NCI-H2196 treated with DMSO at 0.1 percent for 48 hours (cell line): Measurements from ENCODE around the gene APOL2.
"Not testable (repeated sequence)": the region's sequence is repeated elsewhere in the genome, so short reads cannot be mapped to it uniquely, and the experiment has no call there.

Experiments used
- DNase-seq: peaks from one replicate; lab custom pipeline; 2025; ENCODE audit not compliant: unreplicated experiment; lab: John Stamatoyannopoulos, UW

Gene APOL2

DNA sequence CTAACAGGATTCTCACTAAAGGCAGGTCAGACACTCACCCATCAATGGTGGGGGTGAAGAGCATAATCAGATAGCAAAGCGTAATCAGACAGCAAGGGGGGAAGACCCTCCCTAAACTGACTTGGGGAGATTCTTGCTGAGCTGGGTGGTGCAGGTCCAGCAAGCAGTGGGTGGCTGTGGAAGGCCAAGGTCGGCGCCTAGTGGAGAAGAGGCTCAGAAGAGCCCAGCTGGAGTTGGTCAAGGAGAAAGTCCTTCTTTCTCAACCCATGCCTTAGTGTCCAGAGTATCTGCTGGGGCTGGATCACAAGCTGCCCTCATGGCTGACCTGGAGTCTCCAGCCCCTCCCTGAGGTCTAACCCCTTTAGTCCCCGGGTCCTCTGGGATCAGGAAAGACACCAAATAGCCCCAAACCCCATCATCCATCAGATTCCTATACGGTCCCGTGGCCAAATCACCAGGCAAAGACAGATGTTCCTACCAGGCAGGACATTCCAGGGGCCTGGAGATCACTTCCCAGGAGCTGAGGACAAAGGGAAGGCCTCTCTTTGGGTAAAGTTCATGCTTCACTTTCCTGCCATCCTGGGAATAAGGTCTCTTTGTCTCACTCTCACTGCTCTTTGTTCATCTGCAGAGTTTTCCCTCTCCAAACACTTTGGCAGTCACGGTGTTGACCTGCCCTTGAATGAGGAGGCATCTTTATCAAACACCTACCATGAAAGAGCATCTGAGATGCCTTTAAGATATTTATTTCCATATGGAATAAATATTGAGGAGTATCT lies 24.7 kb upstream of the APOL2 start:
- DNase-seq = not testable (repeated sequence)

DNA sequence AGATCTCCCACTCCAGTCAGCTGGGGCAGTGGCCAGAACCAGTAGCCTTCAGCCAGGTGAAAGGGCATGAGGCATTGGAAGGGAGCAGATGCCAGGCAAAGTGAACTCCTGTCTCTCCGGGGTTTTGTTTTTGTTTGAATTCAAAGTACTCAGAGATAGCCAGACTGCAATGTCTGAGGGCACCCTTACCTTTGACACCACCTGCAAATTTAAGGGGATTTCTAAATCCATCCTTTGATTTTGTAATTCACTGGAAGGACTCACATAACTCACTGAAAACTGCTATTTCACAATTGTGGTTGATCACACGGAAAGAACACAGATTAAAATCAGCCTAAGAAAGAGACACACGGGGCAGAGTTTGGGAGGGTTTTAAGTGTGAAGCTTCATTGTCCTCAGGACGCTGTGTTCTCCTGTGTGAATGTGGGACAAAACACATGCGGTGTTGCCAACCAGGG lies 23.9 kb upstream of the APOL2 start:
- not testable (repeated sequence) for DNase-seq

- DNase-seq = not testable (repeated sequence)
Observed at GRCh38 chr22:36262307-36262706, 23.0 kb upstream of the APOL2 start.

DNA sequence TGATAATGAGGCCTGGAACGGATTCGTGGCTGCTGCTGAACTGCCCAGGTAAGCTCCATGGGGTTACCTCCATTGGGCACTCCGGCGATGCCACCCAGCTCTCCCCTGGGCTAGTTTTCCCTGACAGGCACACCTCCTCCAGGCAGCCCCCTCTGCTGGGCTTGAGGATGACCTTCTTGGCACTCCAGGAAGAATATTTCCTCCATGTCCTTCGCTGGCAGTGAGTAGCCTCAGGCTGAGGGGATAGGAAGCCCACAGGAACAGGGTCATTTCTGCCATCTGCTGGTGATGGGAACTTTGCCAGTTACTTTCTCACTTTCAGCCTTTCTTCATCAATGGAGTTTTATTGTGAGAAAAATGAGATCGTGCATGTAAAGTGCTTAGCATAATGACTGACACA lies 22.3 kb upstream of the APOL2 start:
- not testable (repeated sequence) for DNase-seq

DNA sequence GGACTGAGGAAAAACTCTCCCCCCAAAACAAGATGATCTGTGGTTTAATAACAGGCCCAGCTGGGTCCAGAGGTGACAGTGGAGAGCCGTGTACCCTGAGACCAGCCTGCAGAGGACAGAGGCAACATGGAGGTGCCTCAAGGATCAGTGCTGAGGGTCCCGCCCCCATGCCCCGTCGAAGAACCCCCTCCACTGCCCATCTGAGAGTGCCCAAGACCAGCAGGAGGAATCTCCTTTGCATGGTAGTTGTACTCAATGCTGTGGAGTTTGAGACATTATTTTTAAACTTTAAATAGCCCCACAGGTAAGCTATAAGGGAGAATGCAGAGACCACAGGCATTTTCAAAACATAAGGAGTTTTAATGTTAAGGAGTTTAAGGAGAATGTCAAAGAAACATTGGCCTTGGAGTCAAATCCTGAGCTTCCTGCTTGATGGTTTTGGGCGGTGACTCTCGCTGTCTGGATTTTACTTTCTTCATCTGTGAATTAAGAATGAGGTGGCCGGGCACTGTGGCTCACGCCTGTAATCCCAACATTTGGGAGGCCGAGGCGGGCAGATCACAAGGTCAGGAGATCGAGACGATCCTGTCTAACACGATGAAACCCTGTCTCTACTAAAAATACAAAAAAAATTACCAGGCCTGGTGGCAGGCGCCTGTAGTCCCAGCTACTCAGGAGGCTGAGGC lies 20.4 kb upstream of the APOL2 start:
- no peak for DNase-seq

DNA sequence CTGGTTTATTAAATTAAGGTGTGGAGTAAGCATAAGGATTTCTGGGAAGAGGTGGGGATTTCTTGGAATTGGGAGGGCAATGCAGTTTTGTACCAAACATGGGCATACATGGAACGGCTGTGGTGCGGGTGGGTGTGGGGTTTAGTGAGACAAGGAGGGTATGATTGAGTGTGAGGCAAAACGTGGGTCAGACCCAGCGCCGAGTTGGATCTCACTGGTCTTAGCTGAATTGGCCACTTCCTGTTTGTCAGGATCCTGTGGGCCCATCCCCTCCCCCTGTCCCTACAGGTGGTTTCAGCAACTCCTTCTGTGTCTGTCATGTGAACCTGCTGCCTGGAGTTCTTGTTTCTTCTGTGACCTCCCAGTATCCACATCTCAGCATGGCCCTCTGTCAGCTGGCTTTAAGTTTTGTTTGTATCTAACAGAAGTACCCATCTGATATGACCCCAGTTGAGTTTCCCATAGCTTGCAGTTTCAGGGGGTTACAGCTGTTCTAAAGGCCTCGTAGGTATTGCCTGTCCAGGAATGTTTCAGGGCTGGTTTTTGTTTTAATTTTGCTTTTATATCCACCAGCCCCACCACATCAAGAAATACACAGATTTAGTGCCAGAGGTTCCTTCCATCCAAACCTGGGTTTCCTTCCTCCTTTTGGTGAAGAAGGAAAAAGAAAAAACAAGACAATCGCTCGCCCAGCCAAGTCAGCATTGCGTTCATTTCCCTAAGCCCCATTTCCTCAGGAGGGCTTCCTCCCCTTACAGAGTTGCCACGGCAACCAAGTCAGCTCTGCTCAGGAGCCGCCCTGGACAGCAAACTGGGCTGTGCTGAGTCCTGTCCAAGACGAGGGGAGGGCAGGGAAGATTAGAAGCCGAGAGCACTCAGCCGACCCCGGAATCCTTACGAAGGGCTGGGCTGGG lies 19.6 kb upstream of the APOL2 start:
- no peak for DNase-seq

DNA sequence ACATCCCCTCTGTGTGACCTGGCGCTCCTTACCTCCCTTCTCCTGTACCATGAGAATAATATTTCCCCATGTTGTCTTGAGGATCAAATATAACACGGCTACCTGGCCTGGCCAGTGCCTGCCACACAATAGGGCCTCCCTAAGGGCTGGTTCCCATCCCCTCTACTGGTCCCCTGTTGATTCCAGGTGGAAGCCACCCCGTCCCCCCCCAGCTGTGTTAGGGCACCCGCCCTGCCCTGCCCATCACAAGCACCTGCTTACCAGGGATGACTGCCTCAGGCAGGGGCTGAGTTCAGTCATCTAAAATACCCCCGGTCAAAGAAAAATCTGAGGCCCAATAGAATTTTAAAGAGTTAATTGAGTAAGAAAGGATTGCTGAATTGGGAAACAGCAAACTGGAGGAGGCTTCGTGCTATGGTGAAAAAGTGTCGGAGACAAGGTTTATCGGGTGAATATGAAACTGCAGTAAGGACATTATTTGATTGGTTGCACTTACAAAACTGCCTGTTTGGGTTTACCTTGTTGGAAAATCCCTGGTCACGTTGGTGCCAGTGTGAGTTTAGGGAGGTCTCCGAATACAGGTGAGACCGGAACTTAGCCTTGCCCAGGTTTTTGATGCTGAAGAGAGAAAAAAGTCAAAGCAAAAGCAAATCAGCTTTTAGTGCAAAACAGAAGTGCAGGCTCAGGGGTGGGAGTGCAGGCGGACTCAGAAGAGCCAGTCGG lies 18.8 kb upstream of the APOL2 start:
- no peak for DNase-seq

DNA sequence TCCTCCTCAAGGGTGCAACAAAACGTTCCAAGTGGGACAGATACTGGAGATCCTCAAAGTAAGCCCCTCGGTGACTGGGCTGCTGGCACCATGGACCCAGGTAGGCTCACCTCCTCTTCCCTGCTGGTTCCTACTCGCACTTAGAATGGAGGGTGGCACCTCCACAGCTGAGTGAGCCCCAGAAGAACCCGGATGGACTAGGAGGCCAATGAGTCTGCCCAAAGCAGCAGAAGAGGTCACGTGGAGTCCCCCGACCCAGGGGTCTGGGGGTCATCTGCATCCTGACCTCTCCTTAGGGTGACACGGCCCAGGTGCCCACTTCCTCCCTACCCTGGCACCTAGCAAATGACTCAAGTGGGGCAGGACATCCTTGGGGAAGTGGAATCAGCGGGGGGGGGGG lies 18.0 kb upstream of the APOL2 start:
- no peak for DNase-seq

- no peak for DNase-seq
Observed at GRCh38 chr22:36256478-36256877, 17.2 kb upstream of the APOL2 start.

- DNase-seq = not testable (repeated sequence)
Observed at GRCh38 chr22:36255572-36255971, 16.2 kb upstream of the APOL2 start.

DNA sequence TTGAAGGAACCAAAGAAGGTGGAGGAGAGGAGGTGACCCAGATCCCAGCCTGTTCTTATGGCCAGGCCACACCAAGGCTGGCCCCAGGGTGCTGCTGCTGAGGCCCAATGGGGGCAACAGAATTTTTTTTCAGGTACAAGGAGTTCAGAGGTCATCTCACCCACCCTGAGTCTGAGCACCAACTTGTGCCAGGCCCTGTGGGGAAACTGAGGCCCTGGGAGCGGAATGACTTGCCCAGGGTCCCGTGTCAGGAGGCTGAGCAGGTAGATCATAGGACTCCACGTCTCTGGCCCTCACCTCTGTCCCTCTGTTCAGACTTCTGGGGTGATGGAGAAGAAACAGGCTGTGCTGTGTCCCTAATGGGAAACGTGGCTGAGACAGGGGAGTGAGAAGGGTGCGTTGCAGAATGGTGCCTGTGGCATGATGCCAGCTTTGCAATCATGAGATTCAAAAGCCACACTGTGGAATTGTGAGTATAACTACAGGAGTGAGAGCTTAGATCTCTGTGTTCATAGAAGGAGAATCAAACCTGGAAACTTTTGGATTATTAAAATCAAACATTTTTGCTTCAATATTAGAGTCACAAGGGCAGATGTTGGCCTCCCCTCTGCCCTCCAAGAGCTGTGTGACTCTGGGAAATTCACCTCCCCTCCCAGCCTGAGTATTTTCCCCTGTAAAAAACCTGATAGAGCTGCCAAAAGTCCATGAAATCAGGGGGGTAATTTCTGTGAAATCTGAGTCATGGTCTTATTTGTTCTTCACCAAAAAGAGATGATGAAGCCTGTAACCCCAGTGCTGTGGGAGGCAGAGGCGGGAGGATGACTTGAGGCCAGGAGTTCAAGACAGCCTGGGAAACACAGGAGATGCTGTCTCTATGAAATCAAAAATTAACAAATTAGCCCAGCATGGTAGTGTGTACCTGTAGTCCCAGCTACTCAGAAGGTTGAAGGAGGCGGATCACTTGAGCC lies 14.5 kb upstream of the APOL2 start:
- no peak for DNase-seq

- no peak for DNase-seq
Observed at GRCh38 chr22:36252754-36253522, 13.6 kb upstream of the APOL2 start, which contains the start of gene APOL1. Gene APOL1, plus strand, starts transcription at chr22:36253133. Its CDS starts 1,823 bp downstream, at chr22:36254956.

- not testable (repeated sequence) for DNase-seq
Observed at GRCh38 chr22:36251979-36252608, 12.8 kb upstream of the APOL2 start.

- DNase-seq = not testable (repeated sequence)
Observed at GRCh38 chr22:36250292-36250960, 11.1 kb upstream of the APOL2 start.

DNA sequence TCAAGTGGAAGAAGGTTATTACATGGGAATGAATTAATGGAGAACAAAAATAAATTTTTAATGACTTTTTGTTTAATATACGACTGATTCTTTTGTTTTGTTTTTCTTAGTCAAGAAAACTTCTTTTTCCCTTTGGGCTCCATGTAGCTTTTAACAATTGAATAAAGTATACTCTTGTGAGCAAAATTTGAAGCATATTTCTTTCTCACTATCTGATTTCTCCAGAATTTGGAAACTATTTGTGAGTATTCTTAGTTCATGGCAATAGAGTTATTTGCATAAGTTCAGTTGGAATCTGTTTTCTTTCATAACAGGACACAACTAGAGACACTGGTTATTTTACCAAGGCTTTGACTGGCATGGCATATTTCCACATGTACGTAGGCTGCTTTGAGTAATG lies 9.8 kb upstream of the APOL2 start:
- no peak for DNase-seq

GRCh38 chr22:36247955-36248354 lies 8.6 kb upstream of the APOL2 start:
- DNase-seq = no peak

- DNase-seq = no peak
Observed at GRCh38 chr22:36246718-36247117, 7.4 kb upstream of the APOL2 start.
